GM12891 (cell line): Measurements from ENCODE around the gene SKIC8.

Experiments
- POLR2A ChIP-seq: IDR thresholded peaks from 2 replicates; pipeline ENCODE4 v1.6.1; 2011; ENCODE audit warnings: low read depth, low read length, control low read depth
- POLR2AphosphoS5 ChIP-seq: IDR thresholded peaks from 2 replicates; pipeline ENCODE4 v1.6.1; 2011; ENCODE audit warnings: low read depth, low read length, control low read depth

GRCh38 chr15:78312957-78313356 is 13.5 kb upstream of the SKIC8 start:
- TF ChIP-seq POLR2A (no peak), POLR2AphosphoS5 (no peak)
